Bronchial epithelial cell (primary cell): ENCODE measurements around the gene ZACN. TPM values are rescaled to one million over a fixed set of nuclear protein-coding genes. Genes with fewer than 3 reads are reported as not detected.

Source experiments
- DNase-seq: peaks from one replicate; pipeline ENCODE4 v3.0.0-alpha.2; 2010; ENCODE audit warnings: low read depth
- FAIRE-seq: peaks from 2 replicates; lab custom pipeline; 2011; peaks lifted over from hg19 to GRCh38; lab: Jason Lieb, UNC
- H3K27me3 ChIP-seq: 2 replicates; pipeline ENCODE4 v1.5.1; 2011; ENCODE audit warnings: low read length; ENCODE audit not compliant: control insufficient read depth, insufficient read depth
- H3K36me3 ChIP-seq: 2 replicates; pipeline ENCODE4 v1.5.1; 2011; ENCODE audit warnings: low read length; ENCODE audit not compliant: control insufficient read depth, insufficient read depth
- H3K4me3 ChIP-seq: 2 replicates; pipeline ENCODE4 v1.5.1; 2011; ENCODE audit warnings: mild to moderate bottlenecking, low read depth, low read length, control low read depth
- total RNA-seq: library from RNA; depleted of rRNA; stranded (reverse); fragments of >200 nt; gene quantifications from 2 replicates; pipeline ENCODE4 v1.2.1, GENCODE V29; 2014
- TF ChIP-seq, protein P1 (sequence below): IDR thresholded peaks from 2 replicates; pipeline ENCODE4 v1.5.1; 2011; ENCODE audit warnings: mild to moderate bottlenecking, moderate library complexity, low read length, control low read depth, inconsistent platforms; ENCODE audit not compliant: insufficient read depth, severe bottlenecking

ZACN gene
- total RNA-seq, 1 donor from 2014 or later = not detected

DNA sequence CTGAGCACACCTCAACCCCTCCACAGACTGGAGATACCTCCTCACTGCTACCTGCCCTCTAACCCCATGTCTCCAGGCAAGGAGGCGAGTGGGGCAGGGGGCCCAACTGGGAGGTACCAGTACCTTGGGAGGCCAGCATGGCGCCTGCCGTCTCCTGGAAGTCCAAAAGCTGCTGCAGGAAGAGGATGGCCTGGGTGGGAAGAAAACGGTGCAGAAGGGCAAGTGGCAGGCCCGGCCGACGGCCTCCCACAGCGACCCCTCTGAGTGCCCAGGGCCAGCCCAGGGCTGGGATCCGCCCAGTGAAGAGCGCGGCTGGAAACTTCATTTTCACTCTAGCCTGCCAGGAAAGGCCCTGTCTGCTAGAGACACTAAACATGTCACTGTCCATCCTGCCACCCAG lies 8.5 kb downstream of the ZACN start:
- Histone ChIP-seq H3K4me3 (no peak overlapping the region), H3K36me3 (peaks cover 42% of the 10 kb centered on the region), H3K27me3 (no peaks in the 10 kb centered on the region)
- DNase-seq (no peak), FAIRE-seq (no peak)
- TF ChIP-seq, protein P1, sequence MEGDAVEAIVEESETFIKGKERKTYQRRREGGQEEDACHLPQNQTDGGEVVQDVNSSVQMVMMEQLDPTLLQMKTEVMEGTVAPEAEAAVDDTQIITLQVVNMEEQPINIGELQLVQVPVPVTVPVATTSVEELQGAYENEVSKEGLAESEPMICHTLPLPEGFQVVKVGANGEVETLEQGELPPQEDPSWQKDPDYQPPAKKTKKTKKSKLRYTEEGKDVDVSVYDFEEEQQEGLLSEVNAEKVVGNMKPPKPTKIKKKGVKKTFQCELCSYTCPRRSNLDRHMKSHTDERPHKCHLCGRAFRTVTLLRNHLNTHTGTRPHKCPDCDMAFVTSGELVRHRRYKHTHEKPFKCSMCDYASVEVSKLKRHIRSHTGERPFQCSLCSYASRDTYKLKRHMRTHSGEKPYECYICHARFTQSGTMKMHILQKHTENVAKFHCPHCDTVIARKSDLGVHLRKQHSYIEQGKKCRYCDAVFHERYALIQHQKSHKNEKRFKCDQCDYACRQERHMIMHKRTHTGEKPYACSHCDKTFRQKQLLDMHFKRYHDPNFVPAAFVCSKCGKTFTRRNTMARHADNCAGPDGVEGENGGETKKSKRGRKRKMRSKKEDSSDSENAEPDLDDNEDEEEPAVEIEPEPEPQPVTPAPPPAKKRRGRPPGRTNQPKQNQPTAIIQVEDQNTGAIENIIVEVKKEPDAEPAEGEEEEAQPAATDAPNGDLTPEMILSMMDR = no peak

DNA sequence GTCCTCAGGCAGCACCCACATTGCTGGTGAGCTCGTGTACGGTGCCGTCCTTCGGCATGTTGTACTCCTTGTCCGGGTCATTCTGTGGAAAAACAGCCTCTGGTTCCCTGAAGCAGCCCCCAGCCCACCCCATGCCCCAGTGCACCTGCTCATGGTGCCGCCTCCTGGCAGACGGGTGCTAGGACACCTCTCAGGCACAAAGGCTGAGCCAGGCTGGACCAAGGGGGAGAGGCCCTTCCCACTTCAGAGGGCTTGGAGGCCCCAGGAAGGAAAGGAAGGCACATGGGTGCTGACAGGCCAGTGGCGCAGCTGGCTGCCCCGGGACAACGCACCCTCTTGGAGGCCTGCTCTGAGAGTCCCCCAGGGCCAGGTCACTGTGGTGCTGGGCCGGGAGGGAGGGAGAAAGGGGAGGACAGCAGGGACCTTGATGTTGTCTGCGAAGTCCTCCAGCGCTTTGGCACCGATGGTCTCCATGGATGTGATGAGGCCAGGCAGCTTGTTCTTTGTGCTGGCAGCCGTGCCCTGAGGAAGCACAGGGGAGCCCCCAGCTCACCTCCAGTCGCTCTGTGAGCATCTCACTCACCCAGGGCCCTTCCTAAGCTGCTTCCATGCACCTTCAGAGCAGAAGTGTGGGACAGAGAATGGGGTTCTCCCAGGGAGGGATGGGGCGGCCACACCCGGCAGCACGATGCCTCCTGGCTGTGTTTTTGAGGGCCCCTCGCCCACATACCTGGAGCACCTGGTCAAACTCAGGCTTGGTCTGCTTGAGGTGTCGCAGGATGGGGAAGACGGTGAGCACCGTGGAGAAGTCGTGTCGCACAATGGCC lies 9.3 kb downstream of the ZACN start:
- Histone ChIP-seq H3K27me3 (no peaks in the 10 kb centered on the region), H3K36me3 (peaks cover 47% of the 10 kb centered on the region), H3K4me3 (no peak overlapping the region)
- TF ChIP-seq, protein P1 = no peak
- DNase-seq (no peak), FAIRE-seq (no peak)

DNA sequence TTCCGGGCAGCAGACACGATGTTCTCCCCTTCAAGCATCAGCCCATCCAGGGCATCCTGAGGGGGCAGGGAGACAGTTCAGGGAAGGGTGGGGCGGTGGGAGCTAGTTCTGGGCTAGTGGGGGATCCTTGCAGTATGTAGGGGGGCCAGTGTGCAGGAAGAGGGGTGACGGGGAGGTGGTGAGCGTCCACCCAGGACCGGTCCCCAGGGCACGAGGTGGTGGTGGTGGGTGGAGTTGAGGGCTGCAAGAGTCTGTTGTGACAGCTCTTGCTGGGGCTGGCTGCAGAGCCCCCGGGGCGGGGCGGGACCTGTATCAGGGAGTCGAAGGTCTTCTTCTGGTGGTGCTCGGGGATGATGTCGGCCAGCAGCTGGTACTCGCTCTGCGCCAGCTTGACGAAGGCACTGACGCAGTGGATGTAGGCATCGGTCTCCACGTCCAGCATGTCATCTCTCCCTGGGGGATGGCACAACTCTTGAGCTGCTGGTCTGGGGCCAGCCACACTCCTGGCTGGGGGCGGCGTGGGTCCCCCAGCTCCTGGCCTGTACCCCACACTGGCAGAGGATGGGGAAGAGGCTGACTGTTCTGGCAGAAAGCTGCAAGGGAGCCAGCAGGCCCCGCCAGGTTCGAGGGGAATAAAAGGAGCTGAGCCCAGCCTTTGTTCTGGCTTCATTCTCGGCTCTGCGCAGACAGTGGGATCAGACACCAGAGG lies 10.0 kb downstream of the ZACN start:
- TF ChIP-seq, protein P1 = no peak
- DNase-seq = no peak
- no peaks in the 10 kb centered on the region for H3K27me3 ChIP-seq
- H3K36me3 ChIP-seq = peaks cover 48% of the 10 kb centered on the region
- H3K4me3 ChIP-seq = no peak overlapping the region
- FAIRE-seq = no peak

DNA sequence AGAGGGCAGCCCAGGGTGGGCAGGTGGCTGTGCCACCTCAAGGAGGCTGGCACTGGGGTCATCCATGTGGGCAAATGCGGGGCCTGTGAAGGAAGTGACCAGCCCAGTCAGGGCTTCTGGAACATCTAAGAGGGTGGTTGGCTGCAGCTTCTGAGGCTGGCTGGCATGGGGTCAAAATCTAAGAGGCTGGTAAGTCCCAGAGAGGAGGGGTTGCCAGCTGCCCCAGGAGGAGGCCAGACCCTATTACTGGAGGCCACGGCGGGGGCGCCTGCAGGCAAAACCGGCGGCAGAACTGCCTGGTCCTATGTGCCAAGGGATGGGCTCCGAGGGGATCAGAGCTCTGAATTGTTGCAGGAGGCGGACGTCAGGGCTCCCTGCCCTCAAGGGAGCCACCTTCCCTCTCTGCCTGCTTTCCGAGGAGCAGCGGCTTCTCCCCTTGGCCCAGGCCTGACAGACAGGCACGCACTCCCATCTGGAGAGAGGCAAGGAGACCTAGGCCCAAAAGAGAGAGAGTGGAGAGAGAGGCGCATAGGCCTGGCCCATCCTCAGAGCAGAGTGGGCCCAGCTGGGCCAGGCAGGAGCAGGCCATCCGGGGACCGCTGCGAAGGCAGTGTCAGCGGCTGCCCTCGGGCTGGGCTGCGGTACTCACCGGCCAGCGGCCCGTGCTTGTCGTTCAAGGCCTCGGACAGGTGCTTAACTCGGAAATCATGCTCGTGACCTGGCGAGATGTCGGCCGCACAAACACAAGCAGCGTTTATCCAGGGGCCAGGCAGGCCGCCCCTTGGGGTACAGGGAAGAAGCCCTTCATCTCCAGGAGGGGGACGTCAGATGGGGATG lies 10.9 kb downstream of the ZACN start:
- Histone ChIP-seq H3K4me3 (no peak overlapping the region), H3K27me3 (no peaks in the 10 kb centered on the region), H3K36me3 (peaks cover 49% of the 10 kb centered on the region)
- no peak for DNase-seq
- TF ChIP-seq, protein P1 = no peak
- no peak for FAIRE-seq

DNA sequence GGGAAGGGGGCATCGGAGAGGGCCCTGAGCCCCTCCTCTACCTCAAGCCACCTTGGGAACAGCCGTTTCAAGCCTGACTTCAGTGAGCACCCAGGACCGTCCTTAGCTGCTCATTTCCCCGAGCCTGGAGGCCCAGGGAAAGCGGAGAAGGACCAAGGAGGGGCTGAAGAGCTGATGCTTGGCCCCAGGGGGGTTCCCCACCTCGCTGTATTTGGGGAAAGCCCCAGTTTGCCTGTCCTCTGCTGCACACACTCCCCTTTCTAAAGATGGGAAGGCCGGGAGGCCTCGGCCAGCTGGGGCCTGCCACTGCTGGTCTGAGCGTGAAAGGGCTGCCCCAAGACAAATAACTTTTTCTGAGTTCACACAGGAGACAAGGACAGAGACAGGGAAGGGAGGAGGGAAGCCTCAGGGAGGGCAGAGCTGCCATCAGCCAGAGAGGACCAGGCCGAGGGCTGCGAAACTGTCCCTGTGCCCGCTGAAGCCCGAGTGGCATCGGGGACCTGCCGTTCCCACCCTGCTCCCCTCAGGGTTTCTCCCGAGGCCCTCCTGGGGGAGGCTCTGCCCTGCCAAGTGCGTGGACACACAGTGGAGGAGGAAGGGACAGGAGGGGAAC lies 11.6 kb downstream of the ZACN start:
- Histone ChIP-seq H3K4me3 (no peak overlapping the region), H3K27me3 (no peaks in the 10 kb centered on the region), H3K36me3 (peaks cover 49% of the 10 kb centered on the region)
- DNase-seq (no peak), FAIRE-seq (peak; percentile 47)
- TF ChIP-seq, protein P1 = no peak
